Measurements from ENCODE around the gene KDM5C.

The KDM5C gene

GRCh38 chrX:53224860-53225797, at the start of gene KDM5C:
TSS of gene KDM5C (minus strand) at chrX:53225207. CDS start at chrX:53224889, 318 bp downstream.
- DNase-seq: peak; percentile 92

GRCh38 chrX:53272808-53273337, 47.9 kb upstream of the KDM5C start:
- DNase-seq: no peak

- DNase-seq: no peak
Measured at GRCh38 chrX:53269536-53270107, 44.6 kb upstream of the KDM5C start.

- no peak for DNase-seq
Measured at GRCh38 chrX:53268173-53268572, 43.2 kb upstream of the KDM5C start.

GRCh38 chrX:53266914-53267313, 41.9 kb upstream of the KDM5C start:
- no peak for DNase-seq

GRCh38 chrX:53265771-53266574, 41.0 kb upstream of the KDM5C start:
- no peak for DNase-seq

GRCh38 chrX:53263597-53264094, 38.6 kb upstream of the KDM5C start:
- no peak for DNase-seq

GRCh38 chrX:53262918-53263394, 37.9 kb upstream of the KDM5C start:
- DNase-seq: no peak

- DNase-seq: no peak
Measured at GRCh38 chrX:53262189-53262917, 37.3 kb upstream of the KDM5C start.

GRCh38 chrX:53261355-53261972, 36.5 kb upstream of the KDM5C start:
- DNase-seq: no peak

GRCh38 chrX:53260836-53261235, 35.8 kb upstream of the KDM5C start:
- DNase-seq: no peak

- no peak for DNase-seq
Measured at GRCh38 chrX:53257670-53258423, 32.8 kb upstream of the KDM5C start.

- no peak for DNase-seq
Measured at GRCh38 chrX:53257166-53257565, 32.2 kb upstream of the KDM5C start.

- DNase-seq: no peak
Measured at GRCh38 chrX:53256446-53257041, 31.5 kb upstream of the KDM5C start.

GRCh38 chrX:53255738-53256191, 30.8 kb upstream of the KDM5C start:
- DNase-seq: no peak

GRCh38 chrX:53254570-53255461, 29.8 kb upstream of the KDM5C start:
- DNase-seq: no peak

GRCh38 chrX:53253293-53254020, 28.4 kb upstream of the KDM5C start:
- no peak for DNase-seq

- DNase-seq: no peak
Measured at GRCh38 chrX:53251307-53251706, 26.3 kb upstream of the KDM5C start.

GRCh38 chrX:53250556-53250955, 25.5 kb upstream of the KDM5C start:
- DNase-seq: no peak

Data from activated gamma-delta T cell treated with Interleukin-2 at 50 U/mL for 16 hours (primary cell).